HepG2 (cell line): ENCODE results near the gene SLC6A12. TPM values are rescaled to one million over a fixed set of nuclear protein-coding genes. Genes with fewer than 3 reads are reported as not detected.

Experiments used
- ATAC-seq: fragments of 200-7000 bp; cut with Tn5 transposase; 3 replicates; pipeline ENCODE4 v1.9.1; 2020; ENCODE audit warnings: mild to moderate bottlenecking, moderate library complexity
- BruUV-seq: library from RNA; stranded (reverse); fragments of 400-500 nt; replicated peaks from 2 replicates; lab custom pipeline; 2021; lab: Mats Ljungman, UMichigan
- CTCF ChIA-PET: fragments of 300-600 bp; formaldehyde crosslinking; extraction: SDS; loops from one replicate; lab custom pipeline; 2021; ENCODE audit warnings: low total read pairs, inconsistent platforms, low intra/inter-chr PET ratio; lab: Yijun Ruan, JAX
- POLR2A ChIA-PET: fragments of 350-600 bp; sonication (Branson Sonifier 250); formaldehyde crosslinking; loops from one replicate; lab custom pipeline; 2020; ENCODE audit warnings: antibody characterized with exemption, inconsistent platforms; lab: Yijun Ruan, JAX
- DNase-seq: peaks from one replicate; pipeline ENCODE4 v3.0.0-alpha.2; 2015; ENCODE audit warnings: low spot score
- FAIRE-seq: peaks from 3 replicates; lab custom pipeline; 2011; peaks lifted over from hg19 to GRCh38; lab: Jason Lieb, UNC
- H2AFZ ChIP-seq: one replicate; pipeline ENCODE4 v1.6.1; 2011; ENCODE audit warnings: low read length, inconsistent platforms
- H3K27ac ChIP-seq: fragments of 300-600 bp; 3 replicates; pipeline ENCODE4 v1.8.0; 2011; ENCODE audit warnings: mixed run types, mild to moderate bottlenecking, mixed read lengths, low read length, inconsistent platforms; ENCODE audit not compliant: insufficient read depth; ENCODE audit errors: extremely low read length
- H3K27me3 ChIP-seq, 2 experiments: fragments of 200-600 bp in 1 of 2; 2 replicates in 1 of 2; 3 replicates in 1 of 2; pipeline versions ENCODE4 v1.6.0 to v1.8.0; 2011; ENCODE audit warnings: low read length in 2 of 2, mild to moderate bottlenecking in 2 of 2, moderate library complexity in 2 of 2, inconsistent platforms in 1 of 2; ENCODE audit not compliant: insufficient read depth in 2 of 2, control insufficient read depth in 1 of 2
- H3K36me3 ChIP-seq, 2 experiments: fragments of 200-600 bp in 1 of 2; replicated peaks in 1 of 2; 2 replicates in 1 of 2; 3 replicates in 1 of 2; pipeline versions ENCODE4 v1.5.1 to v1.8.0; 2011; ENCODE audit warnings: low read length in 2 of 2, inconsistent platforms in 1 of 2; ENCODE audit not compliant: insufficient read depth in 2 of 2, control insufficient read depth in 1 of 2
- H3K4me1 ChIP-seq: 2 replicates; pipeline ENCODE4 v1.5.1; 2012; ENCODE audit warnings: low read length, inconsistent platforms; ENCODE audit not compliant: insufficient read depth
- H3K4me2 ChIP-seq: 2 replicates; pipeline ENCODE4 v1.6.0; 2011; ENCODE audit warnings: low read depth, low read length, inconsistent platforms
- H3K4me3 ChIP-seq, 3 experiments: fragments of 200-600 bp in 1 of 3; sonication (generic), shearing (Covaris generic) in 1 of 3; replicated peaks in 1 of 3; 2 replicates each; pipeline ENCODE4 v1.5.1; 2011 to 2016; ENCODE audit warnings: low read length in 3 of 3, inconsistent platforms in 2 of 3, low read depth in 2 of 3, mild to moderate bottlenecking in 2 of 3, control low read depth in 1 of 3, mixed read lengths in 1 of 3; ENCODE audit not compliant: insufficient read depth in 1 of 3
- H3K79me2 ChIP-seq: one replicate; pipeline ENCODE4 v1.6.1; 2011; ENCODE audit warnings: low read length, inconsistent platforms; ENCODE audit not compliant: insufficient read depth
- H3K9ac ChIP-seq: 2 replicates; pipeline ENCODE4 v1.6.0; 2011; ENCODE audit warnings: mild to moderate bottlenecking, low read depth, low read length, inconsistent platforms; ENCODE audit not compliant: insufficient read depth
- H3K9me3 ChIP-seq: 2 replicates; pipeline ENCODE4 v1.5.1; 2012; ENCODE audit warnings: mild to moderate bottlenecking, low read length
- H4K20me1 ChIP-seq: 2 replicates; pipeline ENCODE4 v1.6.0; 2011; ENCODE audit warnings: inconsistent platforms, mild to moderate bottlenecking, low read length, moderate library complexity; ENCODE audit not compliant: insufficient read depth
- CBX2 ChIP-seq, 2 experiments: fragments of 200-600 bp in 1 of 2; sonication (generic); formaldehyde crosslinking in 1 of 2; IDR thresholded peaks; 2 replicates each; pipeline versions ENCODE4 v1.7.0 to v1.8.1; 2018 to 2022; ENCODE audit warnings: low read depth in 2 of 2, low read length in 1 of 2, mild to moderate bottlenecking in 1 of 2, missing genetic modification reagents in 1 of 2
- CREM ChIP-seq, 2 experiments: sonication (generic) in 1 of 2; formaldehyde crosslinking in 1 of 2; IDR thresholded peaks; 2 replicates each; pipeline versions ENCODE4 v1.4.0 to v1.6.1; 2016 to 2020; ENCODE audit warnings: antibody characterized with exemption in 1 of 2, mild to moderate bottlenecking in 1 of 2, missing genetic modification reagents in 1 of 2
- FOXM1 ChIP-seq: sonication (generic); formaldehyde crosslinking; IDR thresholded peaks from 2 replicates; pipeline ENCODE4 v1.5.0; 2020; ENCODE audit warnings: missing genetic modification reagents
- HMGA1 ChIP-seq: sonication (generic); formaldehyde crosslinking; conservative IDR thresholded peaks from 2 replicates; pipeline ENCODE4 v1.4.0; 2020; ENCODE audit warnings: missing genetic modification reagents
- MTA1 ChIP-seq: sonication (generic); formaldehyde crosslinking; IDR thresholded peaks from 2 replicates; pipeline ENCODE4 v1.4.0; 2020; ENCODE audit warnings: missing genetic modification reagents, mild to moderate bottlenecking, borderline replicate concordance
- NR2C2 ChIP-seq: sonication (generic); formaldehyde crosslinking; IDR thresholded peaks from 2 replicates; pipeline ENCODE4 v1.4.0; 2020; ENCODE audit warnings: missing genetic modification reagents, mild to moderate bottlenecking, moderate library complexity, borderline replicate concordance
- PRPF4 ChIP-seq: fragments of 200-400 bp; formaldehyde crosslinking; IDR thresholded peaks from 2 replicates; pipeline ENCODE4 v1.6.1; 2016; ENCODE audit warnings: low read length, low read depth; ENCODE audit not compliant: poor library complexity, severe bottlenecking
- TBP ChIP-seq: sonication (generic); formaldehyde crosslinking; IDR thresholded peaks from 2 replicates; pipeline ENCODE4 v1.5.0; 2020; ENCODE audit warnings: missing genetic modification reagents
- THYN1 ChIP-seq: sonication (generic); formaldehyde crosslinking; IDR thresholded peaks from 2 replicates; pipeline ENCODE4 v1.8.1; 2023; ENCODE audit warnings: low read depth, mild to moderate bottlenecking, moderate library complexity, missing genetic modification reagents, borderline replicate concordance
- UBTF ChIP-seq: sonication (generic); formaldehyde crosslinking; IDR thresholded peaks from 2 replicates; pipeline ENCODE4 v1.4.0; 2020; ENCODE audit warnings: mild to moderate bottlenecking, missing genetic modification reagents
- ZBTB21 ChIP-seq: sonication (generic); formaldehyde crosslinking; IDR thresholded peaks from 2 replicates; pipeline ENCODE4 v1.4.0; 2020; ENCODE audit warnings: missing genetic modification reagents
- ZFP37 ChIP-seq: sonication (generic); formaldehyde crosslinking; IDR thresholded peaks from 2 replicates; pipeline ENCODE4 v1.4.0; 2020; ENCODE audit warnings: missing genetic modification reagents, borderline replicate concordance
- ZNF558 ChIP-seq: sonication (generic); formaldehyde crosslinking; IDR thresholded peaks from 2 replicates; pipeline ENCODE4 v1.9.0; 2022; ENCODE audit warnings: mild to moderate bottlenecking, missing genetic modification reagents, borderline replicate concordance
- ZNF772 ChIP-seq: sonication (generic); formaldehyde crosslinking; IDR thresholded peaks from 2 replicates; pipeline ENCODE4 v1.5.0; 2020; ENCODE audit warnings: mild to moderate bottlenecking, missing genetic modification reagents
- ZSCAN20 ChIP-seq: sonication (generic); formaldehyde crosslinking; IDR thresholded peaks from 2 replicates; pipeline ENCODE4 v1.4.0; 2020; ENCODE audit warnings: missing genetic modification reagents, mild to moderate bottlenecking, borderline replicate concordance
- WGBS: methylation state at CpG from one replicate; pipeline ENCODE4 v1.1.6; 2017; ENCODE audit warnings: low lambda C conversion rate; 5-methylcytosine and 5-hydroxymethylcytosine counted together
- in situ Hi-C: cut with HindIII; loops from 2 replicates; pipeline ENCODE4 v1.10.0; 2017; ENCODE audit warnings: low pct_unique_long_range_greater_than_20kb; ENCODE audit not compliant: extremely low pct_ligation_motif_present
- intact Hi-C: fragments of 100-400 bp; cut with micrococcal nuclease; formaldehyde crosslinking; loops from one replicate; pipeline ENCODE4 v1.10.0; 2022; ENCODE audit not compliant: unreplicated experiment
- polyA plus RNA-seq, 8 experiments: library from polyadenylated mRNA; depleted of rRNA in 3 of 8; stranded (reverse) in 7 of 8; unstranded in 1 of 8; fragments of >200 nt; fragmentation: Illumina TruSeq in 4 of 8; extraction: Trizol in 4 of 8; gene quantifications; 2 replicates each; pipeline versions ENCODE4 v1.2.1 to v1.2.3, GENCODE V29; 2011 to 2016; ENCODE audit warnings: low read depth in 4 of 8, missing spikeins in 1 of 8, mixed read lengths in 1 of 8; ENCODE audit not compliant: insufficient read depth in 1 of 8
- total RNA-seq, 5 experiments: library from RNA; depleted of rRNA; stranded (reverse); fragments of >200 nt; fragmentation: Illumina TruSeq; extraction: Trizol; gene quantifications; 2 replicates each; pipeline ENCODE4 v1.2.3, GENCODE V29; 2016; ENCODE audit warnings: low read depth in 1 of 5

The SLC6A12 gene
- total and polyA plus RNA-seq, 2 of the 13 experiments (the other 11 are each of a cell fraction or from before 2014, with no cell fraction given) = 3.7 to 18.8 TPM

GRCh38 chr12:157644-158043 lies 56.3 kb downstream of the SLC6A12 start:
- H3K27me3 ChIP-seq = peaks cover 7 to 45% of the 10 kb centered on the region in 2 experiments; a peak in 4 of 5 replicates
- BruUV-seq = no TSS peak
- no peak for TF ChIP-seq UBTF
- TF ChIP-seq, all 625 proteins: peak for 0
- intact Hi-C loops (no loop called here), in situ Hi-C loops (no loop called here)
- Histone ChIP-seq H4K20me1 (no peaks in the 10 kb centered on the region), H3K9me3 (no peaks in the 10 kb centered on the region), H3K4me1 (peaks cover 5% of the 10 kb centered on the region), H3K36me3 (no peaks in the 10 kb centered on the region), H3K9ac (no peak overlapping the region), H2AFZ (no peak overlapping the region), H3K4me2 (no peak overlapping the region), H3K27ac (no peak overlapping the region), H3K79me2 (no peaks in the 10 kb centered on the region), H3K4me3 (no peak overlapping the region)
- POLR2A ChIA-PET = no interaction called here
- DNase-seq = no peak
- ATAC-seq = no peak
- CTCF ChIA-PET = no interaction called here
- WGBS = 73% methylated on average over 3 of the region's 12 CpGs
- no peak for FAIRE-seq

- Histone ChIP-seq H2AFZ (no peak overlapping the region), H3K79me2 (no peaks in the 10 kb centered on the region), H3K27ac (no peak overlapping the region), H3K4me2 (no peak overlapping the region), H3K9me3 (no peaks in the 10 kb centered on the region), H3K9ac (no peak overlapping the region), H3K27me3 (peaks cover 7 to 43% of the 10 kb centered on the region in 2 experiments; a peak in 4 of 5 replicates), H3K4me1 (peaks cover 11% of the 10 kb centered on the region), H3K36me3 (no peaks in the 10 kb centered on the region), H4K20me1 (no peaks in the 10 kb centered on the region), H3K4me3 (no peak overlapping the region)
- WGBS = 20% methylated on average over 8 of the region's 13 CpGs
- FAIRE-seq (no peak), ATAC-seq (no peak), DNase-seq (no peak)
- ChIA-PET POLR2A (no interaction called here), CTCF (no interaction called here)
- no TSS peak for BruUV-seq
- intact Hi-C loops = no loop called here
- in situ Hi-C loops = no loop called here
- TF ChIP-seq ZBTB21 (CRISPR knock-in tag) = no peak
- TF ChIP-seq ZNF558 (CRISPR knock-in tag) = no peak
- TF ChIP-seq ZSCAN20 (CRISPR knock-in tag) = no peak
- no peak for TF ChIP-seq NR2C2 (CRISPR knock-in tag)
- no peak for TF ChIP-seq FOXM1 (CRISPR knock-in tag)
- TF ChIP-seq ZFP37 (CRISPR knock-in tag) = no peak
- no peak for TF ChIP-seq CBX2 (IDR thresholded peaks at IDR 0.05; ENCODE audit: low read depth, low read length)
- no peak for TF ChIP-seq CBX2 (CRISPR knock-in tag; IDR thresholded peaks at IDR 0.05; ENCODE audit: low read depth)
- no peak for TF ChIP-seq ZNF772 (CRISPR knock-in tag)
- TF ChIP-seq MTA1 (CRISPR knock-in tag) = no peak
- TF ChIP-seq PRPF4 = no peak
- TF ChIP-seq THYN1 (CRISPR knock-in tag) = no peak
- no peak for TF ChIP-seq HMGA1 (CRISPR knock-in tag)
- no peak for TF ChIP-seq CREM (IDR thresholded peaks at IDR 0.05)
- no peak for TF ChIP-seq CREM (CRISPR knock-in tag; IDR thresholded peaks at IDR 0.05)
- TF ChIP-seq TBP = no peak
Measured at GRCh38 chr12:156945-157344, 57.0 kb downstream of the SLC6A12 start.
